Large intestine (tissue), 3 donors: ENCODE measurements around the gene GNG11. TPM values are rescaled to one million over a fixed set of nuclear protein-coding genes. Genes with fewer than 3 reads are reported as not detected.

ENCODE experiments used
- DNase-seq, 2 donors: peaks; one replicate each; pipeline versions ENCODE4 v3.0.0 to v3.0.0-alpha.2; 2013
- H3K27ac ChIP-seq: one replicate; pipeline ENCODE4 v1.5.1; 2013; ENCODE audit warnings: low read length
- H3K27me3 ChIP-seq: 2 replicates; pipeline ENCODE4 v1.6.1; 2013; ENCODE audit warnings: low read length; ENCODE audit not compliant: control insufficient read depth, insufficient read depth
- H3K36me3 ChIP-seq: 2 replicates; pipeline ENCODE4 v1.6.1; 2013; ENCODE audit warnings: low read length; ENCODE audit not compliant: control insufficient read depth, insufficient read depth
- H3K4me1 ChIP-seq: one replicate; pipeline ENCODE4 v1.6.1; 2013; ENCODE audit warnings: low read length; ENCODE audit not compliant: control insufficient read depth, insufficient read depth
- H3K4me3 ChIP-seq: one replicate; pipeline ENCODE4 v1.5.1; 2013; ENCODE audit warnings: low read length
- H3K9me3 ChIP-seq: one replicate; pipeline ENCODE4 v1.6.1; 2013; ENCODE audit warnings: mild to moderate bottlenecking, low read depth, low read length, moderate library complexity; ENCODE audit not compliant: control insufficient read depth
- WGBS: methylation state at CpG from one replicate; pipeline ENCODE4 v1.1.5; 2013; ENCODE audit warnings: low lambda C conversion rate; ENCODE audit not compliant: insufficient coverage; 5-methylcytosine and 5-hydroxymethylcytosine counted together
- polyA plus RNA-seq: library from polyadenylated mRNA; unstranded; fragments of 120-200 nt; gene quantifications from one replicate; pipeline ENCODE4 v1.2.1, GENCODE V29; 2013

Gene GNG11
- polyA plus RNA-seq, 1 donor, result 16.4 TPM

DNA sequence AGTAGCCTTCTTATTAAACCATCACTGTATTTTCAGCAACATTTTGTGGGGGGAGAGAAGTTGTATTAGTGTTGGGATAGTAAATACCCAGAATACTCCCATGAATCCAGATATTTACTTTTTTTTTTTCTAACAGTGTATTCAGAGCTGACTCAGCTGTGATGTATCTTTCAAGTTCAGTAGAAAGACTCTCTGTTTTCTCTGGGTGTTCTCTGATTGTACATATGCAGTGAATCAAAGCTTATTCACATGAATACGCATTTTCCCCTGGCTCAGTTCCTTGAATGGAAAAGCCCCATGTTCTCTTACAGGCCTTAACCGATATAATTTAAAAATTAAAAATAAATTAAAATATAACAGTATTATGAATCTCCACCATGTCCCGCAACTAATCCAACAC lies 32.3 kb upstream of the GNG11 start:
- Histone ChIP-seq H3K9me3 (peaks cover 12% of the 10 kb centered on the region), H3K27me3 (peaks cover 22% of the 10 kb centered on the region), H3K4me3 (no peak overlapping the region), H3K27ac (no peak overlapping the region), H3K36me3 (no peaks in the 10 kb centered on the region), H3K4me1 (no peaks in the 10 kb centered on the region)
- DNase-seq, result no peak
- WGBS, result 100% methylated on average over 1 of the region's 3 CpGs

DNA sequence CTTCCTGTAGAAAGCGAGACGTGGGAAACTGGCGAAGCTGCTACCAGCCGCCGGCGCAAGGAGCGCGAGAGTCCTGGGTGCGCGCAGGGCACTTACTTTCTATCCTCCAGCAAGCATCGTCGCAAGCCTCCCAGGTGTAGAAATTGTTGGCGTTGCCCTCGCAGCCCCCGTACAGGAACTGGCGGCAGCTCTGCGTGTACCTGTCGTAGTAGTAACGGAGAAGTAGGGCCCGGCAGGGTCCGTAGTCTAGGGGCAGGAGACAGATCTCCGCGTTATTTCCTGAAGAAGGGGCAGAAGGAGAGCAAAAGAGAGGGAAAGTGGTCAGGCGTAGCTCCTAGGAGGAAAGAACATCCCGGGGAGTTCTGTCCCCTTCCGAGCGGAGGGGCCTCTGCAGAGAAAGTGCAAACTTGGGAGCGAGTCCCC lies 31.5 kb upstream of the GNG11 start:
- no CpG with 5 or more reads among the region's 28 CpGs for WGBS
- H3K27me3 ChIP-seq, result peaks cover 22% of the 10 kb centered on the region
- no peaks in the 10 kb centered on the region for H3K4me1 ChIP-seq
- peak overlapping the region; percentile 51 for H3K4me3 ChIP-seq
- peak; percentile 20 to 59 for DNase-seq
- H3K27ac ChIP-seq, result no peak overlapping the region
- H3K9me3 ChIP-seq, result peaks cover 12% of the 10 kb centered on the region
- H3K36me3 ChIP-seq, result no peaks in the 10 kb centered on the region

DNA sequence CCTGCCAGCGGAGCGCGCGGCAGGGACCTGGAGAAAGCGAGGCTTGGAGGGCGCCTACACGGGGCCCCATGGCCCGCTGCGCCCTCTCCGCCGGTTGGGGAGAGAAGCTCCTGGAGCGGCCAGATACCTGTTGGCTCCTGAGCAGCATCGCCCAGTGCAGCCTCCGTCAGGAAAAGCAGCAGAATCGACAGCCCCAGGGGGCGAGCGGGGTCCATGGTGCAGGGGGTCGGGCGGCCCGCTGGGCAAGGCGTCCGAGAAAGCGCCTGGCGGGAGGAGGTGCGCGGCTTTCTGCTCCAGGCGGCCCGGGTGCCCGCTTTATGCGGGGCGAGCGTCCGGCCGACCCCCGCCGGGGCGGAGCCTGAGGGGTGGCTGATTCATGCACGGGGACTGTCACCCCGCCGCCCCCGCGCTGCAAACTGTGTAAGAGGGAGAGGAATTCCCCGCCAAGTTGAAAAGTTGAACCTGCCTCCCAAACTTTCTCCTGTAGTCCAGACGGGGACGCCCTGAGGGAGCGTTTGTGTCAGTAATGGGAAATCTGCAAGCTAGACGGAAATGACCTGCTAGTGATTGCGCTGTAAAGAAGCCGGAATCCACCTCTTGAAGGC lies 31.0 kb upstream of the GNG11 start, which contains the start of gene TFPI2:
Gene TFPI2, minus strand, starts transcription at position 290 of the 605 bp plus-strand sequence. Its CDS starts 75 bp downstream, at position 215.
- peak; percentile 27 to 49 for DNase-seq
- WGBS, result no CpG with 5 or more reads among the region's 49 CpGs
- Histone ChIP-seq H3K9me3 (peaks cover 12% of the 10 kb centered on the region), H3K4me1 (no peaks in the 10 kb centered on the region), H3K36me3 (no peaks in the 10 kb centered on the region), H3K27me3 (peaks cover 22% of the 10 kb centered on the region), H3K4me3 (peak within 1 kb of the TSS; percentile 51), H3K27ac (no peak within 1 kb of the TSS)

DNA sequence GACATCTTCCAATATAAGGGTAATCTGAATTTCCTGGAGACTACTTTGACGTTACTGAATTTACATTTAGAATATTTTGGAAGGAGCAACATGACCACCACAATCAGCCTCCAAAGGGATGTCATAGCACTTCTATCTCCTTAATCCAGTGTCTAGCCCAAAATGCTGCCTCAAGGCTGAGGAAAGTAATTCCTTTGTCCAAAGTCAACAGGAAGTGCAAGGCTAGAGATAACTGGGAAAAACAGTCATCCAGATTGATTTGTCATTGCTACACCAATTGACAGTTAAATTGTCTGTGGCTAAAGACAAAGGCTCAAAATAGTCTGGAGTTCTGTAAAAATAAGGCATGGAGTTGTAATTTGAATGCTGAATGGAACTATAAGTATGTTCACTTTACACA lies 27.1 kb upstream of the GNG11 start:
- H3K9me3 ChIP-seq, result peaks cover 3% of the 10 kb centered on the region
- no peaks in the 10 kb centered on the region for H3K36me3 ChIP-seq
- no CpG with 5 or more reads among the region's 1 CpG for WGBS
- H3K4me1 ChIP-seq, result peaks cover 6% of the 10 kb centered on the region
- H3K27ac ChIP-seq, result no peak overlapping the region
- no peak overlapping the region for H3K4me3 ChIP-seq
- DNase-seq, result no peak
- peaks cover 20% of the 10 kb centered on the region for H3K27me3 ChIP-seq

DNA sequence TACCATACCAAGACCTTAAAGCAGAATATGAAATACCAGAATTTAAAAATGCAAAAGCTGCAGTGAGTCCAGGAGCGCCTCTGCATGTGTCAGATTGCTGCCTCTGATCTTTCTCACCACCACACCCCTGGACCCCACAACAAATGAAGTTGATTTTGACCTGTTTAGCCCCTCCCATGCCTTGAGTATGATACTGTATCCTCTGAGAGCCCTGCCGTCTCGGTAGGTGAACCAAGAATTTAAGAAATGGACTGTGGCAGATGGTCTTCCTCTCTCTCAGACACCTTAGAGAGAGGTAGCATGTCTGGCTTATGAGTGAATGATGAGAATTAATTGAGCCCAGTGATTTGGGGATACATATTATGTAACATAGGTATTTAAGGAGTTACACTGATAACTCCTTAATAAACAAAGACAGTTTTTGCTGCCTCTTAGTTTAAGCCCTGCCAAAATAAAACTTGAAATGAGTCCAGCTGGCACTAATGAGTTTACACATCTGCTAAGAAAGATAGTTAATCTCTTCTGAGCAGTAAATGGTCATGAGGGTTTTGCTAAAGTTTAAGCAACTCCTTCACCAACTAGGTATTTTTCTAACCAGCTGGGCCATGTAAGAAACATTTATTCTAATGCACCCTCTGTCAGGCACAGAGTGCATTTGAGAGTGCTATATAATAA lies 26.4 kb upstream of the GNG11 start:
- WGBS, result no CpG with 5 or more reads among the region's 3 CpGs
- peaks cover 2% of the 10 kb centered on the region for H3K9me3 ChIP-seq
- no peaks in the 10 kb centered on the region for H3K36me3 ChIP-seq
- peak in 1 of 2 donors; percentile 14 for DNase-seq
- no peak overlapping the region for H3K4me3 ChIP-seq
- peaks cover 15% of the 10 kb centered on the region for H3K27me3 ChIP-seq
- no peak overlapping the region for H3K27ac ChIP-seq
- peaks cover 6% of the 10 kb centered on the region for H3K4me1 ChIP-seq

DNA sequence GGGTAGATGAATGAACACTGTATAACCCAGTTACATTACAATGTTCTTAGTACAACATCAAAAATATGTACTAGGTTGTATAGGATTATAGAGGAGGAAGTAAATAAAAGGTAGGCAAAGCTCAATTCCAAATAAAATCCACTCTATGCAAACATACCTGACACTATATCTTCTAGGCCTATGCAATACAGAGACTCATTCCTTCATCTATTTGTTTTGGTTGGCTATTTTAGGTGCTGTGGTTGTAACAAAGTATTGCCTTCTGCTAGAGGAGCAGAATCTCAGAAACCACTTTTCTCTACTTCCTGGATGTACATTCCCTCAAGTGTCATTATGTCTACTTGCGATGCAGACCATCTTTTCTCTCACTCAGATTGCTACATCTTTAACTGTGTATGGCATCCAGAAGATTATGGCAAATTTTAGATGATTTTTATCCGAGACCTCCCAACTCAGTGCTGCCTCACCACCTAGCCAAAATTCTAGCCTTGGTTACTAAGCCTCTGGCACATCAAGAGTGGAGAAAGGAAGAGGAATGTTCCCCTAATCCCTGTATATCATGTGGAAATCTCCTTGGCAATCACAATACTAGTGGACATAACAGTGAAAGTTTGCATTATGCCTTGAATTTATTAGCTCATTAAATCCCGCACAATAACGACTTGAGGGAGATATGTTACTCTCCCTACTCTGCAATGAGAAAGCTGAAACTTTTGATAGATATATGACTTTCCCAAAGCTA lies 25.5 kb upstream of the GNG11 start:
- no peak for DNase-seq
- no peaks in the 10 kb centered on the region for H3K36me3 ChIP-seq
- peaks cover 6% of the 10 kb centered on the region for H3K27me3 ChIP-seq
- no peak overlapping the region for H3K4me3 ChIP-seq
- 71% methylated on average over 1 of the region's 4 CpGs for WGBS
- H3K9me3 ChIP-seq, result no peaks in the 10 kb centered on the region
- H3K4me1 ChIP-seq, result peaks cover 6% of the 10 kb centered on the region
- no peak overlapping the region for H3K27ac ChIP-seq

DNA sequence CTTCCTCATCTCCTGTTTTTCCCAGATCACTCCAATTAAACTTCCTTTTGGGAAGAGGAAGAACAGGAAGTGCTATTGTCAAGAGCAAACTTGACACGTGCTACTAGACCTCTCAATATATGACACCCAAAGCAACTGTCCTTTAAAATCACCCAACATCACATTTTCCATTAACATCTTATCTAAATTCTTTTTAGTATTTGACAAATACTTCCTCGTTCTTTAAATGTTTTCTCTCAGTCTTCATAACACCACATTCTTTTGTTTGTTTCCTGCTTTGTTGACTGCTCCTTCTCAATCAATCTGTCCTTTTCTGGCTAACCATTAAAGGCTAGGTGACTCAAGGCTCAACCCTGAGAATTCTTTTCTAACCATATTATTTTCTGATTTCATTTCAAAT lies 23.9 kb upstream of the GNG11 start:
- H3K27ac ChIP-seq, result no peak overlapping the region
- DNase-seq, result no peak
- H3K36me3 ChIP-seq, result no peaks in the 10 kb centered on the region
- H3K4me1 ChIP-seq, result peaks cover 6% of the 10 kb centered on the region
- no peaks in the 10 kb centered on the region for H3K27me3 ChIP-seq
- 86% methylated on average over 1 of the region's 2 CpGs for WGBS
- no peak overlapping the region for H3K4me3 ChIP-seq
- H3K9me3 ChIP-seq, result no peaks in the 10 kb centered on the region

DNA sequence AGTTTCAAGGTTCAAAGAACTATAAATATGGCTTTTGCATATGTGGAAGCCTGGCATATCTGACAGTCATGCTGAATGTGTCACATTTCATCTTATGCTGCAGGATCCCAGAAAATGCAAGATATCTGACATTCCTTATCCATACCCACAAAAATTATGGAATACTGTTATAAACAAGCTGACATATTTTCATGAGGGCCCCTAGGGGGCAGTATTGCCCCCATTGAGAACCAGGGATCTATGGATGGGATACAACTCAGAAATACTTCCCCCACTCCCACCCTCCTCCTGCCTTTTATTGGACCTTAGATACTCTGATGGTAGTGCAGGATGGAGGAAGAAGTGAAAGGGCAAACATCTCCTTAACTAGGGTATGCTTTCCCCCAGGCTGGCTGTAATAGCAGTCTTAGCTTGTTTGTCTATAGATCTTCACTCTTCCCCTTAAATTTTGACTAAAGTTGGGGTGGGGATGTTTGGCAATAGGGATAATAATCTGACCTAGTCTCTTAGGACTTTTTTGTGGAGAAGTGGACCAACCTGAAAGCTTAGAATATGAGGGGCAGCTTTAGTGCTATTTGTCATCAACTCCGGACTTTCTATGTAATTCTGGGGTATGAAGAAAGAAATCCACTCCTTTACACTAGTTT lies 18.6 kb upstream of the GNG11 start:
- Histone ChIP-seq H3K4me1 (no peaks in the 10 kb centered on the region), H3K9me3 (no peaks in the 10 kb centered on the region), H3K27me3 (no peaks in the 10 kb centered on the region), H3K36me3 (no peaks in the 10 kb centered on the region), H3K4me3 (no peak overlapping the region), H3K27ac (no peak overlapping the region)
- WGBS, result no CpG with 5 or more reads among the region's 1 CpG
- peak; percentile 23 to 24 for DNase-seq

DNA sequence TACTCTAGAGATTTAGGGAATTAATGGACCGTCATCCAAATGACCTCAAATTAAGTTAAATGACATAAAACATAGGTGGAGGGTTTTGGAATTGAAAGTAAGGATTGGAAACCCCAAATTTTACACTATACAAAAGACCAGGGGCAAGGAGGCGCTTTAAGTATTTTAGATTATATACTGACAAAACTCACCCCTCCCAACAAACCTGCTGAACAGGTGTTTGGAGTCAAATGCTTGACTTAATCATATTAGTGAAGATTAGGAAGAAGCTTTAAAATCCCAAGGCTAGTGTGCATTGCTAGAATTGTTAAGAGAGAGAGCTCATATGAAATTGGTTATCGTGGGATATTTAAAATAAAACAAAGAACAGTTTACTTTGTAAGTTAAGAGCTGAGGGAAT lies 15.3 kb upstream of the GNG11 start, which contains the start of gene GNGT1:
Gene GNGT1, plus strand, starts transcription at position 301 of the 400 bp plus-strand sequence. CDS start 180 bp downstream, outside the sequence.
- 100% methylated on average over 1 of the region's 3 CpGs for WGBS
- no peak within 1 kb of the TSS for H3K4me3 ChIP-seq
- H3K27ac ChIP-seq, result no peak within 1 kb of the TSS
- no peaks in the 10 kb centered on the region for H3K36me3 ChIP-seq
- H3K9me3 ChIP-seq, result no peaks in the 10 kb centered on the region
- DNase-seq, result no peak
- no peaks in the 10 kb centered on the region for H3K27me3 ChIP-seq
- H3K4me1 ChIP-seq, result no peaks in the 10 kb centered on the region
